Parathyroid adenoma (tissue), 2 donors: ENCODE measurements around the gene ATP9B.

Experiments
- H2AFZ ChIP-seq: fragments of 300-600 bp; sonication (generic); one replicate; pipeline ENCODE4 v1.7.0; 2017; ENCODE audit warnings: antibody characterized with exemption, mild to moderate bottlenecking
- H3K27ac ChIP-seq: fragments of 300-600 bp; sonication (generic); one replicate; pipeline ENCODE4 v1.7.0; 2017
- H3K27me3 ChIP-seq: fragments of 300-600 bp; sonication (generic); one replicate; pipeline ENCODE4 v1.7.0; 2017; ENCODE audit warnings: low read length; ENCODE audit not compliant: control insufficient read depth, insufficient read depth
- H3K36me3 ChIP-seq: fragments of 300-600 bp; sonication (generic); one replicate; pipeline ENCODE4 v1.7.0; 2017; ENCODE audit warnings: low read length; ENCODE audit not compliant: control insufficient read depth, insufficient read depth
- H3K4me1 ChIP-seq: fragments of 300-600 bp; sonication (generic); one replicate; pipeline ENCODE4 v1.7.0; 2017; ENCODE audit warnings: control low read depth
- H3K4me2 ChIP-seq: fragments of 300-600 bp; sonication (generic); one replicate; pipeline ENCODE4 v1.7.0; 2017; ENCODE audit warnings: low read length
- H3K4me3 ChIP-seq: fragments of 300-600 bp; sonication (generic); one replicate; pipeline ENCODE4 v1.7.0; 2017; ENCODE audit warnings: low read depth, low read length
- H3K79me2 ChIP-seq: fragments of 300-600 bp; sonication (generic); one replicate; pipeline ENCODE4 v1.7.0; 2017; ENCODE audit warnings: control low read depth
- H3K9ac ChIP-seq: fragments of 300-600 bp; sonication (generic); one replicate; pipeline ENCODE4 v1.7.0; 2017; ENCODE audit warnings: mild to moderate bottlenecking
- H3K9me3 ChIP-seq: fragments of 300-600 bp; sonication (generic); one replicate; pipeline ENCODE4 v1.7.0; 2017; ENCODE audit warnings: low read length; ENCODE audit not compliant: control insufficient read depth
- CTCF ChIP-seq: fragments of 300-600 bp; sonication (generic); IDR thresholded peaks from one replicate; pipeline ENCODE4 v1.7.0; 2017; ENCODE audit warnings: antibody characterized with exemption, mild to moderate bottlenecking
- donor health status: primary hyperparathyroidism.

The ATP9B gene

GRCh38 chr18:79318142-79318673, 249.0 kb downstream of the ATP9B start:
- no peak overlapping the region for H3K27ac ChIP-seq
- H3K27me3 ChIP-seq = no peaks in the 10 kb centered on the region

GRCh38 chr18:79320216-79320850, 251.1 kb downstream of the ATP9B start:
- Histone ChIP-seq H3K4me2 (no peak overlapping the region), H3K36me3 (no peaks in the 10 kb centered on the region), H2AFZ (no peak overlapping the region), H3K4me3 (no peak overlapping the region), H3K79me2 (no peaks in the 10 kb centered on the region), H3K27me3 (no peaks in the 10 kb centered on the region), H3K9ac (no peak overlapping the region), H3K9me3 (no peaks in the 10 kb centered on the region), H3K27ac (no peak overlapping the region), H3K4me1 (no peaks in the 10 kb centered on the region)
- TF ChIP-seq CTCF = no peak

More at GRCh38 chr18:79318142-79318673, 249.0 kb downstream of the ATP9B start:
- H3K9me3 ChIP-seq = no peaks in the 10 kb centered on the region
- no peak overlapping the region for H3K9ac ChIP-seq
- H2AFZ ChIP-seq = no peak overlapping the region
- H3K4me1 ChIP-seq = no peaks in the 10 kb centered on the region
- H3K4me2 ChIP-seq = no peak overlapping the region
- H3K79me2 ChIP-seq = no peaks in the 10 kb centered on the region
- no peaks in the 10 kb centered on the region for H3K36me3 ChIP-seq
- H3K4me3 ChIP-seq = no peak overlapping the region
- no peak for TF ChIP-seq CTCF

GRCh38 chr18:79321625-79322405, 252.6 kb downstream of the ATP9B start:
- Histone ChIP-seq H3K4me3 (no peak overlapping the region), H3K9ac (no peak overlapping the region), H3K79me2 (no peaks in the 10 kb centered on the region), H3K27me3 (no peaks in the 10 kb centered on the region), H3K4me1 (no peaks in the 10 kb centered on the region), H3K27ac (no peak overlapping the region), H3K4me2 (no peak overlapping the region), H3K9me3 (no peaks in the 10 kb centered on the region), H3K36me3 (no peaks in the 10 kb centered on the region), H2AFZ (no peak overlapping the region)
- no peak for TF ChIP-seq CTCF

- Histone ChIP-seq H3K4me2 (no peak overlapping the region), H2AFZ (no peak overlapping the region), H3K79me2 (no peaks in the 10 kb centered on the region), H3K27ac (no peak overlapping the region), H3K27me3 (no peaks in the 10 kb centered on the region), H3K36me3 (no peaks in the 10 kb centered on the region), H3K4me3 (no peak overlapping the region), H3K9ac (no peak overlapping the region), H3K4me1 (no peaks in the 10 kb centered on the region), H3K9me3 (no peaks in the 10 kb centered on the region)
- no peak for TF ChIP-seq CTCF
Measured at GRCh38 chr18:79322441-79322840, 253.2 kb downstream of the ATP9B start.
